ENCODE measurements around the gene KPNB1.

GRCh38 chr17:47719411-47720152 is 69.9 kb downstream of the KPNB1 start:
- TF ChIP-seq CTCF (IDR thresholded peaks at IDR 0.05) (no peak), POLR2A (IDR thresholded peaks at IDR 0.05) (no peak)

Data from uterus (tissue), 2 donors.